ENCODE measurements around the gene AKR7A2. TPM values are rescaled to one million over a fixed set of nuclear protein-coding genes. Genes with fewer than 3 reads are reported as not detected.

The AKR7A2 gene
- total RNA-seq, 1 donor from 2014 or later, result 101 TPM

DNA sequence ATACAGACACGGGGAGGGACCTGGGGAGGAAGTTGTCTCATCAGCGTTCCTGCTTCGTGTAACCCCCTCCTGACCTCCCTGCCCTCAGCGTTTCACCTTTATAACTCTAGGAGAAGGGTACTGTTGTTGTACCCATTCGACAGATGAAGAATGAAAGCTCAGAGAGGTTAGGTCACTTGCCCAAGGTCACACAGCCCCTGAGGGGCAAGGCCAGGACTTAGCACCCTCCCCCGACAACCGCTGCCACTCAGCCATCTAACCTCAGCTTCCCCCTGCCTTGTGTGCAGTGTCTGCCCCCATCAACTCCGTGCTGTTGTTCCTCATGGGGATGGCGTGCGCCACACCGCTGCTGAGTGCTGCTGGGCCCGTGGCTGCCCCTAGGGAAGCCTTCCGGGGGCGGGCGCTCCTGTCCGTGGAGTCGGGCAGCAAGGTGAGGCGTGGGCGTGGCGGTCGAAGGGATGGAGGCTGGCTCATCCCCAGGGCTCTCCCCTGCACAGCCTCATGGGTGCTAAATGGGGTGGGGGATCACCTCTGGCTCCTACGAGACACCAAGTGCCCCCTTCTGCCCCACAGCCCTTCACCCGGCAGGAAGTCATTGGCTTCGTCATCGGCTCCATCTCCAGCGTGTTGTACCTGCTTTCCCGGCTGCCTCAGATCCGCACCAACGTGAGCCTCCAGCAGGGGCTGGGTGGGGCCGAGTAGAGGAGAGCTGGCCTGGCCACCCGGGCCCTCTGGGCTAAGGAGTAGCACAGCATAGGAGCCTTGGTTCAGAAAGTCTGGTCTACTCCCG lies 14.2 kb upstream of the AKR7A2 start:
- no peak for DNase-seq (ENCODE audit: low read depth)

DNA sequence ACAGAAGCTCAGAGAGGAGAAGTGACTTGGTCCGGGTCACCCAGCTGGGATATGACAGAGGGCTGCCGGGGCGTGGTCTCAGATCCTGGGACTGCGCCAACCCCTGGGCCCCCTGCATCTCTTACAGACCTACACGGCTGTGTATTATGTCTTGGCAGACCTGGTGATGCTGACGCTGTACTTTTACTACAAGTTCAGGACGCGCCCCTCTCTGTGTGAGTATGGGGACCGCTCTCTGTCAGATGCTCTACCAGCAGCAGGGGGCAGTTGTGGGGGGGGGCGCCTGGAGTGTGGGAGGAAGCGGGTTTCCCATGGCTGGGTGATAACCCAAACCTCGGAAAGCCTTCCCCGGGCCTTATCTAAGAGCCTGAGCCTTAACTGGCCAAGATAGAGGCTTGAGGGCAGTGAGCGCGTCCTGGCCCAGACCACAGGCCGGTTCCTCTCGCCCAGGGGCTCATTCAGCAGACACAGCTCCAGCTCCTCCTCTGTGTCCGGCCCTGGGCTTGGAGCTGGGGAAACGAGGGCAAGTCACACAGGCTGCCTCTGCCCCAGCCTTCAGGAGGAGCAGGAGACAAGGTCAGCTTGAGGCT lies 13.5 kb upstream of the AKR7A2 start:
- no peak for DNase-seq (ENCODE audit: low read depth)

- DNase-seq (ENCODE audit: low read depth), result no peak
Observed at GRCh38 chr1:19324665-19324990, 12.7 kb upstream of the AKR7A2 start.

- no peak for DNase-seq (ENCODE audit: low read depth)
Observed at GRCh38 chr1:19323987-19324664, 12.2 kb upstream of the AKR7A2 start.

- DNase-seq (ENCODE audit: low read depth), result no peak
Observed at GRCh38 chr1:19322481-19322880, 10.5 kb upstream of the AKR7A2 start.

DNA sequence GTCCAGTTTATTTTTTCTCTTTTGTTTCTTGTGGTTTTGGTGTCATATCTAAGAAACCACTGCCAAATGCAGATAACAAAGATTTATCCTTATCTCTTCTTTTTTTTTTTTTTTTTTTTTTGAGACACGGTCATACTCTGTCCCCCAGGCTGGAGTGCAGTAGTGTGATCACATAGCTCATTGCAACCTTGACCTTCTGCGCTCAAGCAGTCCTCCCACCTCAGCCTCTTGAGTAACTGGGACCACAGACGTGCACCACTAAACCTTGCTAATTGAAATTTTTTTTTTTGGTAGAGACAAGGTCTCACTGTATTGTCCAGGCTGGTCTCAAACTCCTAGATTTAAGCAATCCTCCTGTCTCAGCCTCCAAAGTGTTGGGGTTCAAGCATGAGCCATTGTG lies 9.1 kb upstream of the AKR7A2 start:
- no peak for DNase-seq (ENCODE audit: low read depth)

- DNase-seq (ENCODE audit: low read depth), result no peak
Observed at GRCh38 chr1:19319196-19319595, 7.3 kb upstream of the AKR7A2 start.

GRCh38 chr1:19317126-19317910 lies 5.4 kb upstream of the AKR7A2 start:
- DNase-seq (ENCODE audit: low read depth), result no peak

- peak; percentile 16 for DNase-seq (ENCODE audit: low read depth)
Observed at GRCh38 chr1:19315378-19316198, 3.6 kb upstream of the AKR7A2 start.

DNA sequence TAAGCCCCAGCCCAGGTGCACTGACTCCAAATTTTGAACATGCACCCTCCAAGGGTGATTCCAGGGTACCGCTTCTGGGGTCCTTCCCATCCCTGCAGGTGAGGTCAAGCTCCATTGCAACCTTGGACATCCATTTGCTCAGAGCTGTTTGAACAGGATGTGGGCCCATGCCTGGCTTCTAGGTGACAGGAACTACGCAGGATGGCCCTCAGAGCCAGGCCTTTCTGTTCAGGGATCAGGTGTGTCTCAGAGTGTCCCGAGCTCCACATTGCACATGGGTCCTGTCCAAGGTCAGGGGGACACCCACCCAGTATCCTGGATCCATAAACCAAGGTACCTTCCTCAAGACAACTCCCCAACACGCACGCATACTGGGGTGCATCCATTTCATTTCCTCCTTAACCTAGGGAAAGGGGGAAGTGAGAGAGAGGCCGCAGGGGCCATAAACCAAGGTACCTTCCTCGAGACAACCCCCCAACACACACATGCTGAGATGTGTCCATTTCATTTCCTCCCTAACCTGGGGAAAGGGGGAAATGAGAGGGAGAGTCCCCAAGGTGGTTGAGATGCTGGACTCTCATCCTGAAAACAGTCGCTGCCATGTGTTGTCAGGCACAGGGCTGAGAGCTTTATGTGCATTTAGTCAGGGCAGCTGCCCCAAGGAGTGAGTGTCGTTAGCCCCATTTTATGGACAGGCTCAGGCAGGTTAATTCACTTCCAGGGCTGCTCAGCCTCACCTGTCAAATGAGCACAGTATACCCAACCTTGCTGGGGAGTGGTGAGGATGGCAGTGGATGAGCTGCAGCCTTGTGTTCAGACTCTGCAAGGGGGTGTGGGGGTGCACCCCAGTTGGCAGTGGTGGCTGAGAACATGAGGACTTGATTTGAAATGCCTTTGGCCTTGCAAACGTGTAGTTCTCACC lies 2.3 kb upstream of the AKR7A2 start:
- DNase-seq (ENCODE audit: low read depth), result no peak

GRCh38 chr1:19313636-19313959 lies 1.7 kb upstream of the AKR7A2 start:
- no peak for DNase-seq (ENCODE audit: low read depth)

GRCh38 chr1:19312782-19313635 lies 1.1 kb upstream of the AKR7A2 start:
- no peak for DNase-seq (ENCODE audit: low read depth)

GRCh38 chr1:19311503-19311930 lies 427 bp downstream of the AKR7A2 start:
- no peak for DNase-seq (ENCODE audit: low read depth)

DNA sequence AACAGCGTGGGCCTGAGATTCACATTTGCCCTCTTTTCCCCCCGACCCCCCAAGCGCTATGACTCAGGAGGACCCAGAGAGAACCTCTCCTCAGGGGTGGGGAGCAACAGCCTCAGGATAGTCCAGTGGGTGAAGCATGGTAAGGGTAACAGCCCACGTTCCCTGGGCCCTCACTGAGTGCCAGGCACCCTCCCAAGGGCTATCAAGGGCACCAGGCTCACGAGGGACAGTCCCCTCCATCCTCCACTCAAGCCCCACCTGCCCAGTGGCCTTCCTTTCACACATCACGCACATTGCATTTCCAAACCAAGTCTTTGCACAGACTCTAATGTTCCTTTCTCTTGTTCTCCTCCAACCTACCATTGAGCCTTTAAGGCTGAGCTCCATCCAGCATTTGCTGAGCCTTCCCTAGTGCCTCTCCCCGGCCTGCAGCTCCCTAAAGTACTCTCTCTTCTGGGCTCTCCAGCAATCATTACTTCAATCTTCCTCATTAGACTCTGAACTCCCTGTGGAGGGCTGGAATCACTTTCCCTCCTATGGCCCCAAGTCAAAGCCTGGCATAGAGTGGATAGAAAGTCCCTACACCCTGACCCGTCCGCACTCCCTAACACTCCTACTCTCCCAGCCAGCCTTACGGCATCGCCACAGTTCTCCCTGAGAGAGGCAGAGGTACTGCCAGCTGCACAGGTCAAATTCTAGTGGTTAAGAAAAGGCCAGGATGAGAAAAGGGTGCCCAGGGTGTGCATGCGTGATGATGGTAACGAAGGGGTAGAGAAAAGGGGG lies 1.0 kb downstream of the AKR7A2 start:
- peak; percentile 24 for DNase-seq (ENCODE audit: low read depth)

DNA sequence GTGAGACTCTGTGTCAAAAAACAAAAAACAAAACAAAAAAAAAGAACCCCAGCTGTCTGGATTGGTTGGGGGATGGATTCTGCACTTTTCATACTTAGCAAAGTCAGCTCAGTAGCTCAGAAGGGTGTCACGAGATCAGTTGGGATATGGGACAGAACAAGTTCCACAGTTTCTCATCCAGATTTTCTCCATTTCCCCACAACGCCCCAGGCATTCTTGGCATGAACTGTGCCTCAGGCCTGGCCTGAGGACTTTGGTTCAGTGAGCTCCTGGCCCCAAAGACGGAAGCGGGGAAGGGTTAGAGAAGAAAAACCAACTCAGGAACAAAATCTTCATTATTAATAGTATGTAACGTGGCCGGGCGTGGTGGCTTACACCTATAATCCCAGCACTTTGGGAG lies 1.9 kb downstream of the AKR7A2 start:
- DNase-seq (ENCODE audit: low read depth), result no peak

- DNase-seq (ENCODE audit: low read depth), result no peak
Observed at GRCh38 chr1:19309123-19309813, 2.7 kb downstream of the AKR7A2 start.

GRCh38 chr1:19308509-19308907 lies 3.4 kb downstream of the AKR7A2 start:
- DNase-seq (ENCODE audit: low read depth), result no peak
